ENCODE data around the gene KCNK2. TPM values are rescaled to one million over a fixed set of nuclear protein-coding genes. Genes with fewer than 3 reads are reported as not detected.

KCNK2 gene
- total RNA-seq, 2 experiments from 2014 or later: not detected

DNA sequence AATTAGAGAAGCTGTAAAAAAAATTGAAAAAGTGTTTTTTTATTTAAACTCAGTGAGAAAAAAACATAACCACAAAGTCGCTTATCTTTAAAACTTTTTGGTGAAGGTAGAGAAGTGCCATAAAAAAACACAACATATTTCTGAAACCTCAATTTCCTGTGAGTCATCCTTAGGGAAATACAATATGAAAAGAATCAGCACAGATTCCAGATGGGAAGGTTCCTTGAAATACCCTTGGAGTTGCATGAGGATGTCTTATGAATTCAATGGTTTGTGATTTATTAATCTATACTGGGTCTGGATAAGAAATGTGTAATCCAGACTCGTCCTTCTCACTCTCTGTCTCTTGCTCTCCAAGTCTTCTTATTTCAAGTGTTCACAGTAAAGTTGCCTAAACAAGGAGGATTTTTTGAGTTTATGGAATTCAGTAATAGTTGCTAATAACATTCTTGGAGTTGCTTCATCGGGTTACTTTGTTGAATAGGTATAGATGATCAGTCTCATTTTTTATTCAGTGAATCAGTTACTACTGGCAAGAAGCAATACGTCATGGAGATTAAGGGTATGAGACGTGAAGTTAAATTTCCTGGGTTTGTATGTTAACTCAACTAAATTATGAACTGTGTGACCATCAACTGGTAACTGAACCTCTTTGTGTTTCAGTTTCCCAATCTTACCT lies 191.4 kb downstream of the KCNK2 start:
- Histone ChIP-seq H3K36me3 (ENCODE audit: insufficient read depth, low read length) (no peaks in the 10 kb centered on the region), H3K27ac (ENCODE audit: low read depth in 1 of 2, low read length in 2 of 2) (no peak overlapping the region), H3K27me3 (ENCODE audit: control insufficient read depth in 1 of 2, insufficient read depth in 2 of 2, low read length in 2 of 2) (no peaks in the 10 kb centered on the region), H3K4me1 (ENCODE audit: insufficient read depth, low read length) (no peaks in the 10 kb centered on the region), H3K9me3 (ENCODE audit: control insufficient read depth in 1 of 2, insufficient read depth in 1 of 2, low read length in 2 of 2) (peaks cover 0 to 3% of the 10 kb centered on the region in 2 experiments), H3K4me3 (ENCODE audit: low read length) (no peak overlapping the region)
- Mint-ChIP-seq H3K9me3 (peaks cover 14% of the 10 kb centered on the region), H3K4me1 (ENCODE audit: low read depth) (no peaks in the 10 kb centered on the region), H3K27ac (no peak overlapping the region), H3K27me3 (no peaks in the 10 kb centered on the region), H3K4me3 (no peak overlapping the region), H3K36me3 (ENCODE audit: low read depth) (no peaks in the 10 kb centered on the region)
- no peak for TF ChIP-seq CTCF (IDR thresholded peaks at IDR 0.05)
- intact Hi-C loops (cut with DNase I, micrococcal nuclease): no loop called here
- DNase-seq (no peak), ATAC-seq (ENCODE audit: poor library complexity) (no peak)
- CTCF ChIA-PET: no interaction called here
- POLR2A ChIA-PET: no interaction called here

DNA sequence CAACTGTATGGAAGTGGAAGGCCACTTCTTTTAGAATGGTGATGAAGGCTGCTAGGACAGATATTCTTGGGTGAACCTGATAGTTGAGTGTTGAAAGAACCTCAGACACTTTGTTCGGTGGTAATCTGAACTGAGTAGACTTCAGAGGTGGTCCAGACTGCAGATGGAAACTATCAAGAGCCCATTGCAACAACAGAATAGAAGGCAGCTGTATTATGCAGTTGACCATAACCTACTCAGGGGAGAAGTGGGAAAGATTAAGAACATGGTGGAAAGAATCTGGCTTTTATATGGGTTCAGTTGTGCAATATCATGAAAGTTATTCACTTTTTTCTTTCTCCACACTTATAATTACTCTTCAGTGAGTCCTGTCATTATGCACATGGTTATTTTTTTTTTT lies 194.0 kb downstream of the KCNK2 start:
- CTCF ChIA-PET: no interaction called here
- Histone ChIP-seq H3K4me1 (ENCODE audit: insufficient read depth, low read length) (no peaks in the 10 kb centered on the region), H3K4me3 (ENCODE audit: low read length) (no peak overlapping the region), H3K27me3 (ENCODE audit: control insufficient read depth in 1 of 2, insufficient read depth in 2 of 2, low read length in 2 of 2) (no peaks in the 10 kb centered on the region), H3K27ac (ENCODE audit: low read depth in 1 of 2, low read length in 2 of 2) (no peak overlapping the region), H3K9me3 (ENCODE audit: control insufficient read depth in 1 of 2, insufficient read depth in 1 of 2, low read length in 2 of 2) (no peaks in the 10 kb centered on the region), H3K36me3 (ENCODE audit: insufficient read depth, low read length) (no peaks in the 10 kb centered on the region)
- H3K4me3 Mint-ChIP-seq: no peak overlapping the region
- no peaks in the 10 kb centered on the region for H3K4me1 Mint-ChIP-seq (ENCODE audit: low read depth)
- ATAC-seq (ENCODE audit: poor library complexity) (no peak), DNase-seq (no peak)
- no peaks in the 10 kb centered on the region for H3K27me3 Mint-ChIP-seq
- peaks cover 8% of the 10 kb centered on the region for H3K9me3 Mint-ChIP-seq
- H3K27ac Mint-ChIP-seq: no peak overlapping the region
- POLR2A ChIA-PET: no interaction called here
- intact Hi-C loops (cut with DNase I, micrococcal nuclease): no loop called here
- no peak for TF ChIP-seq CTCF (IDR thresholded peaks at IDR 0.05)
- no peaks in the 10 kb centered on the region for H3K36me3 Mint-ChIP-seq (ENCODE audit: low read depth)

DNA sequence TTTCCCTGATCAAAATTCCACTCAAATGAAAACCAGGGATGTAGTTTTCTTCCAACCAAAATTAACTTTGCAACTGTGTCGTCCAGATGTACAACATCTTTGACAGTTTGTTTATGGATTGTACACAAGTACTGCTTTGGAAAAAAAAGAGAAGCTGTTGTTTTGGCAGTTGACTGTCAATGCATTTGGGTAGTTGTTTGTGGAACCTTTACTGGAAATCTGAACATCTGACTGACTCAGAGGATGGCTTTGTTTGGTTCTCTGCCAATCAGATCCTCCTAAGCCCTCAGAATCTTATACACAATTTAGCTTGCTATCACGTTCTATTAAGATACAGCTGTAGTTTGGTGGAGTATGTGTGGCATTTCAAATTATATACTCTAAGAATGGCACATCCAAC lies 195.0 kb downstream of the KCNK2 start:
- ATAC-seq (ENCODE audit: poor library complexity) (no peak), DNase-seq (no peak)
- H3K36me3 ChIP-seq (ENCODE audit: insufficient read depth, low read length): no peaks in the 10 kb centered on the region
- H3K27me3 ChIP-seq (ENCODE audit: control insufficient read depth in 1 of 2, insufficient read depth in 2 of 2, low read length in 2 of 2): no peaks in the 10 kb centered on the region
- no peaks in the 10 kb centered on the region for H3K4me1 Mint-ChIP-seq (ENCODE audit: low read depth)
- H3K4me1 ChIP-seq (ENCODE audit: insufficient read depth, low read length): no peaks in the 10 kb centered on the region
- H3K36me3 Mint-ChIP-seq (ENCODE audit: low read depth): no peaks in the 10 kb centered on the region
- CTCF ChIA-PET: no interaction called here
- peaks cover 4% of the 10 kb centered on the region for H3K9me3 Mint-ChIP-seq
- H3K4me3 ChIP-seq (ENCODE audit: low read length): no peak overlapping the region
- intact Hi-C loops (cut with DNase I, micrococcal nuclease): no loop called here
- H3K27ac ChIP-seq (ENCODE audit: low read depth in 1 of 2, low read length in 2 of 2): no peak overlapping the region
- no peak overlapping the region for H3K4me3 Mint-ChIP-seq
- TF ChIP-seq CTCF (IDR thresholded peaks at IDR 0.05): no peak
- no peak overlapping the region for H3K27ac Mint-ChIP-seq
- POLR2A ChIA-PET: no interaction called here
- H3K27me3 Mint-ChIP-seq: no peaks in the 10 kb centered on the region
- H3K9me3 ChIP-seq (ENCODE audit: control insufficient read depth in 1 of 2, insufficient read depth in 1 of 2, low read length in 2 of 2): no peaks in the 10 kb centered on the region
